ENCODE results near the gene KRT83.

The KRT83 gene

DNA sequence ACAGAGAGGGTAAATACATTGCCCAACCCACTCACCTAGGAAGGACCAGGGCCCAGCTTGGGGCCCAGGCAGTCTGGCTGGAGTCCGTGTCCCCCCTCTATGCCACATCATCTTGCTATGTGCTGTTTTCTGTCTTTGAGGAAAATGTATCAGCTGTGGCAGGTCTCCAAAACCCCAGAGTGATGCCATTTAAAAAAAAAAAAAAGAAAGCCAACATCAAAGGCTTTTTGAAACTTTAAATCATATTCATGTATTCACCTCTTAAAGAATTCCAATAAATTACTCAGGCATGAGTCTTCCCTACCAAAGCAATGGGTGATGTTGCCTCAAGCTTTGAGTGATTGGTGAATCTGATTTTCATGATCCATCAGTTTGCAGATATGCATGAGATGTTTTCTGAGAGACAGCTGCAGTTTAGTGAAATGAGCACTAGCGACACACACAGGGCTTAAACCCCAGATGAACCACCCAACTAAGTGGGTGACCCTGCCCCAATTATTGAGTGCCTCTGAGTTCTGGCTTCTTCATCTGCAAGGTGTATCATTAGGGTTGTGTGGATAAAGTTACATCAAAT is 35.9 kb downstream of the KRT83 start:
- no peak for DNase-seq

DNA sequence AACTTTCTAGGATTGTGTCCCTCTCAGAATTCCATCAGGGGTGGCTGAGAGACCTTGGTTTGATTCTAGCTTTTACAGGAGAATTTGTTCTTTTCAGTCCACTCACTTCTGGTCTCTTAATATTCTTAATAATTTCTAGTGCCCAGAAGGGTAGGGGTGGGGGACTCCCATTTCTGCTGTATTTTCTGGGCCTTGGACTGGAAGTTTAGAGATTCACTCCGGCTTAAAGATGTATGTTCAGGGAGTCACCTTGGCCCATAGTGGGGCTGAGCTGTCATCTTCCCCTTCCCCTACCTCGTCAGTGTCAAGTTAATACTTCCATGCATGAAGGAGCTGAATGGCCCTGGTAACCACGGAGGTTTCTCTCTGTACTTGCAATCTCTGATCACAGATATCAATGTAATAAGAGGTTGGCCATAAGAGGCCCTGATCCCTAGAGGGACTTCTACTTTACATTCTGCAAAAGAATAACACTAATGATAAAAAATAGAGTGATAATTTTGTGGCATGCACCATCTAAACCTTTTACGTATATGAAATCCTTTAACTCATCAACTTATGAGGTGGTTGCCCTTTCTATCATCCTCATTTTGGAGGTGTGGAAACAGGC is 36.5 kb downstream of the KRT83 start:
- DNase-seq, result no peak

DNA sequence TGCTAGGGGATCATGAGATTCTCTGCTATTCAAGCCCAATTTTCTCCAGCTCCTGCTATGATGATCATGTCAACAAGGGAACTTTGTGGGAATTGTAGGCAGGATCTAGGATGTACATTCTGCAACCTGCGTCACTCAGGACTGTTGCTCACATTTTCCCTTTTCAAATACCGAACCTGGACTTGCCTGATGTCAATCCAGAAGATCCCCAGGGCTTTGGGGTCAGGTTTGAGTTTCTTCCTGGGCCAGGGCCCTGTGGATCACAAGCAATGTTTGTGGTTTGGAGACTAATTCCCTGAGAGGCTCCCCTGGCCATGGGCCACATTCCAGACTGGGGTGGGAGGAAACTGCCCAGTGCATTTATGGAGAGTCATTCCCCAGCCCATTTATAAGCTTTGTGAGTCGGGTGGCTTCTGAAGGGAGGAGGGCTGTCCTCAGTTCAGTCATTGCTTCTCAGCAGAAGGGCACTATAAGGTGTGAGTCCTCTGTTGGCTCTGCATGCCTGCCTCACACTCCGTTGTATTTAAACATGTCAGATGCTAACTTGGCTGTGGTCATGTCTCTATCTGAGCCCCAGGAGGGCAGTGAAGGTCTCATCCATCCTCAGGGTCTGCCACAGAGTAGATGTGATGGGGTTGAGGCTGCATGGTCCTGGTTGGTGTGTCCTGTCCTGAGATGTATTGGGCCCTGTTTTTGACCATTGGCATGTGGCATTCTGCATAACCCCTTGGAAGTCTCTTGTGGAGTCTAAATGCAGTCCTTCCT is 40.2 kb downstream of the KRT83 start:
- DNase-seq, result no peak

- DNase-seq, result no peak
Measured at GRCh38 chr12:52280319-52280795, 40.8 kb downstream of the KRT83 start.

DNA sequence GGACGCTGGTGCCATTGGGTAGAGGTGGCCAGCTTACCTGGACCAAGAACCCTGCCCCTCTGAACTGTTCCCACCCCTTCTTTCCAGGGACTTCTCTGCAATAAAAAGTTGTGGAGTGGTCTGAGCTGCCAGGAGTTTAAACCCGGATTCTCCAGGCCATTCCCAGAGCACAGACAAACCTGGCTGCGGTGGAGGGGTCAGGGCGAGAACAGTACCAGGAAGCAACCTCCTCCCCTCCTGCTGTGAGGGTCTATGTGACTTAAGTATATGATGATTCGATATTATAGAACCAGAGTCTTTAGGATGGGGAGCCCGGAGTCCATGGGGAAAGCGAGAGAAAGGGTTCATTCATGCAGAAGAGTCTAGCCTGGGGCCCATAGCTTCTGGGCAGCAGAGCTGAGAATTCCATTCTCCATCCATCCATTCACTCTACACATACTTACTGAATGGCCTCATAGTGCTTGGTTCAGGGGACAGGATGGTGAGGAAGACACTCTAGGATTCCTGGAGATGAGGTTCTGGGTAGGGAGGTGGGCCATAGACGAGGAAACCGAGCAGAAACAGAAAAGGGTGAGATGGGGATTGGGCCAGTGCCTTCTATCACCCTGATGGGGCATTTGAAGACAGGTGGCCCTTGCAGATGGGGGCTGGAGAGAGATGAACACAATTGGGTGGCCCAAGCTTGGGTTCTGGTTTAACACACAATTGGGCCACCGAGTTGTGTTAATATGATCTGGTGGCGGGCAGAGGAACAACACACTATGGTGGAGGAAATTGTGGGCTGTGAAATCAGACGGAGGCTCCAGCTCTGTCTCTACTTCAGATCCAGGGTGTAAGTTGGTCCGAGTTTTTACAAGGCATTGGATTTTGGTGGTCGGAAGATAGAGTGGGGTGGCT is 41.5 kb downstream of the KRT83 start:
- DNase-seq, result no peak

- peak; percentile 69 for DNase-seq
Measured at GRCh38 chr12:52278575-52279421, 42.4 kb downstream of the KRT83 start.

DNA sequence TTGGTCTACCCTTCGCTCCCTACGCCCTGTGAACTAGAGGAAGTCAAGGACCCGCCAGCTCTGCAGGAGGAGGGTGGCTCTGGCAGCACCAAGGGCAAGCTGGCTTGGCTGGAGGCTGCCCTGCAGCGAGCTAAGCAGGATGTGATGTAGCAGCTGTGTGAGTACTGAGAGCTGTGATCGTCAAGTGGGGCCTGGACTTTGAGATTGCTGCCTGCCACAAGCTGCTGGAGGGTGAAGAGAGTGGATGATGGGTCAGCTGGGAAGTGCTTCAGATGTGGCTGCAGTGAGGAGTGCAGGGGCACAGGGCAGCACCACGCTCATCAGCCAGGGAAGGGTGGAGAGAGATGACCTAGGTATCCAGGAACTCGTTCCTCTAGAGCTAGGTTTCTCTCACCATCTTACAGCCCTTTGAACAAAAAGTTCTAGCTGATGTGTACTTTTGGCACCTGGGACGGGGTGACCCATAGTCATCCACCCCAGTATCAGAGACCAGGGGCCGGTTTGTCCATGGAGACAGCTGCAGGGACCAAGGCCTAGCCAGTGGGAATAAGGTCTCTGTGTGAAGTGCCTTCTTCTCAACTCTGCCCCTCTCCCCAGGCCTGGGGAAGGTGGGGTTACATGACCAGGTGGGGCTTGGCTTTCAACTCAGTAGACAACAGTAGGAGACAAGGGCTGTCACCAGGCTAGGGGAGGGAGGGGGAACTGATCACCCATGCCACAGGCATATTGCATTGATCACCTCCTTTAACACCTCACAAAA is 43.5 kb downstream of the KRT83 start:
- DNase-seq, result no peak

DNA sequence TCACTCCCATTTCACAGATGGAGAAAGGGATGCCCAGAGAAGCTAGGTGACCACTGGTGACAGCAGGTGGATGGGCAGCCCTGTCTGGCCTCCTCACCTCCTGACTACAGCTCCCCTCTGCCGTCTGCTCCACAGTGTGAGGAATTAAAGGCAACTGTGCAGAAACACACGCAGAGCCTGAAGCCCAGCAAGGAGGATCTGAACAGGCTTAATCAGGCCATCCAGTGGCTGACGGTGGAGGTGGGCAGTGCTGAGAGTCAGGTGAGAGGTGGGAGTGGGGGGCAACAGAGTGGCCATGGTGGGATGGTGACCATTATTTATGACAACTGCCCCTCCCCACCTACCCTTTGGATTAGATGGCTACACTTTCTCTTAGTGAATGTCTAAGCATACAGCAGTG is 45.5 kb downstream of the KRT83 start:
- DNase-seq, result no peak

DNA sequence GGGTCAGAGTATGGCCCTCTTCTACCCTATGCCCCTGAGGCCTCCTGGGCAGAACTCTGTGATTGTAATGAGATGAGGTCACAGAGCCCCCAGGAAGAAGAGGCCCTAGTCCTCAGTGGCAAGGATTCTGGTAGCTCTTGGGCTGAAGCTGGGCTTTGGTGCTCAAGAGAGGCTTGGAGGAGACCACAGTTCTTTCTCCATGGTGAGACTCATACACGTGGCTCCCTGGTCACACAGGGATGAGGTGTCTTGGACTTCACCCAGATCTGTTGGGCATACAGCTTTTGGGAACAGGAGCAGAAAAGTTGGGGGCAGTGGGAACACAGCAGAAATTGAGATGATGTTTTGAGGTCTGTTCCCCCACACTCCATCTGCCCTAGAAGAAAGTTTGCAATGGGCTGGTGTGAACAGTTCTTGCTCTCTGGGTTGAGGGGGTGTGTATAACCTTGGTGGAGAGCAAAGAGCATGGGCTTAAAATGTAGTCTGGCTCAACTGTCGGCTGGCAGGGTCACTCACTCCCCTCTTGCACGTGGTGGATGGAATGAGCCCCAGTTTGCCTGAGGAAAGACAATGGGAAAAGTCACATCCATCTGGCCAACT is 46.6 kb downstream of the KRT83 start, which contains the start of gene KRT86:
Gene KRT86 (plus strand): TSS at position 125 of the 600 bp plus-strand sequence. CDS start 27,272 bp downstream, outside the sequence.
- no peak for DNase-seq

DNA sequence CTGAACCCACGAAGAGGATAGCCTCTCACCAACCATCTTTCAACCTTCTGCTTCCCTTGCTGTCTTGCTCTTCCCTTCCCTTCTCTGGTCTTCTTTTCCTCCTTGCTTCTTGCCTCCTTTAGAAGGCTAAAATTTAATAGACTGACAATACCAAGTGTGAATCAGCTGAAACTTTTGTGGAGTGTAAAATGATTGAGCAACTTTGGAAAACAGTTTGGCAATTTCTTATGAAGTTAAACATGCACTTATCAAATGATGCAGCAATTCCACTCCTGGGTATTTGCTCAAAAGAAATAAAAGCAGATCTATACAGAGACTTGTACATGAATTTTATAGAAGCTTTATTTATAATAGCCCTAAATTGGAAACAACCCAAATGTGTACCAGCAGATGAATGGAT is 50.0 kb downstream of the KRT83 start:
- DNase-seq, result no peak

GRCh38 chr12:52270541-52271070 is 50.6 kb downstream of the KRT83 start:
- no peak for DNase-seq

- DNase-seq, result no peak
Measured at GRCh38 chr12:52268212-52268611, 53.0 kb downstream of the KRT83 start.

DNA sequence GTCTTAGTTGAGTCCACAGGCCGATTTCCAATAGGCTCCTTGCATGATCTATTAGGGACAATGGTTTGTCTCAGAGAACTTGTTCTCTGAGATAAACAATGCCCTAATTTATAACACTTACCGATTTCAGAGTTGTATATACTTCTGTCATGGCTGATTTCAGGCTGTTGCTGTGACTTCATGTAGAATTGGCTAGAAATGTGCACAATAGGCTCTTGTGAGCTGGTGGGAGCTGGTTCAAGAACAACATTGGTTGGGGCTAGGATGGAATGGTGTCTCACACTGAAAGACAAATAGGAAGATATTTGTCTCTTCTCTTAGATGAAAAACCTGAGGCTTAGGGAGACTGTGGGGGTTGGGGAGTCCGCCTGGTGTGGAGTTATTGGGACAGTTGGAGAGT is 53.5 kb downstream of the KRT83 start:
- no peak for DNase-seq

- DNase-seq, result no peak
Measured at GRCh38 chr12:52267266-52267665, 53.9 kb downstream of the KRT83 start.

DNA sequence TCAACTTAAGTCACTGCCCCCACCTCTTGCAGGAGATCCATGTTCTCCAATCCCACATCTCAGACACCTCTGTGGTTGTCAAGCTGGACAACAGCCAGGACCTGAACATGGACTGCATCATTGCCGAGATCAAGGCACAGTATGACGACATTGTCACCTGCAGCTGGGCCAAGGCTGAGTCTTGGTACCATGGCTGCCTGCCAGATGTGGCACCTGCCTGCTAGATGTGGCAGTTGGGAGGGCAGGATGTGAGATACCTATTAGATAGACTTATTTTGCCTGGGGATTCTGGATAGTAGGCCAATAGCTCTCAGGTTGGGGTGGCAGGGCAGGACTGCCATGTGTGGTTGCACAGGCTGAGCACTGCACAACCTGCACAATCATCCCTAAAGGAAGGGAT is 54.7 kb downstream of the KRT83 start:
- no peak for DNase-seq

- DNase-seq, result no peak
Measured at GRCh38 chr12:52264435-52264825, 56.8 kb downstream of the KRT83 start.
